ENCODE results near the gene GGT6. TPM values are rescaled to one million over a fixed set of nuclear protein-coding genes. Genes with fewer than 3 reads are reported as not detected.

Gene GGT6
- total RNA-seq, 1 donor from 2014 or later = not detected

- Histone ChIP-seq H3K36me3 (no peaks in the 10 kb centered on the region), H3K27me3 (ENCODE audit: low read depth) (peaks cover 39% of the 10 kb centered on the region), H3K4me1 (peaks cover 83% of the 10 kb centered on the region), H3K27ac (replicated peaks) (peak overlapping the region; percentile 93), H3K4me3 (peak overlapping the region; percentile 72), H3K9me3 (replicated peaks) (no peaks in the 10 kb centered on the region)
- no peak for TF ChIP-seq CTCF (IDR thresholded peaks at IDR 0.05; ENCODE audit: borderline replicate concordance)
- intact Hi-C loops (cut with micrococcal nuclease) = no loop called here
- no peak for DNase-seq
These were observed 25.7 kb upstream of the GGT6 start for GRCh38 chr17:4586043-4586442.

DNA sequence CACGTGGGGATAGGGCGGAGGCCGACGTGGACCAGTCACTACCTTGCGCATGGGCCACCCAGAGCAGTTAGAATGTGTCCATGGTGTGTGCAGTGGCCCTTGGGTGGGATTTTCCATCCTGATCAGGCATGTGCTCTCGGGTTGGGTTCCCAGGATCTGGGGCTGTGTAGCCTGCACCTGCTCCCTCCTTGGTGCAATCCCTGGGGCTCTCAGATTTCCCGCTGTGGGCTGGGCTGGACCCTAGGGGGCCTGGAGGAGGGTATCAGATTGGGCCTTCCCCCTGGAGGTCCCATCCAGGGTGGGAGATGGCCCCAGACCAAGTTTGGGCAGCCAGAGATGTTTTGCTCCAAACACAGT, 25.2 kb upstream of the GGT6 start:
- Histone ChIP-seq H3K27me3 (ENCODE audit: low read depth) (peaks cover 39% of the 10 kb centered on the region), H3K27ac (replicated peaks) (peak overlapping the region; percentile 93), H3K9me3 (replicated peaks) (no peaks in the 10 kb centered on the region), H3K36me3 (no peaks in the 10 kb centered on the region), H3K4me1 (peaks cover 78% of the 10 kb centered on the region), H3K4me3 (peak overlapping the region; percentile 72)
- DNase-seq = no peak
- intact Hi-C loops (cut with micrococcal nuclease) = no loop called here
- TF ChIP-seq CTCF (IDR thresholded peaks at IDR 0.05; ENCODE audit: borderline replicate concordance) = no peak

DNA sequence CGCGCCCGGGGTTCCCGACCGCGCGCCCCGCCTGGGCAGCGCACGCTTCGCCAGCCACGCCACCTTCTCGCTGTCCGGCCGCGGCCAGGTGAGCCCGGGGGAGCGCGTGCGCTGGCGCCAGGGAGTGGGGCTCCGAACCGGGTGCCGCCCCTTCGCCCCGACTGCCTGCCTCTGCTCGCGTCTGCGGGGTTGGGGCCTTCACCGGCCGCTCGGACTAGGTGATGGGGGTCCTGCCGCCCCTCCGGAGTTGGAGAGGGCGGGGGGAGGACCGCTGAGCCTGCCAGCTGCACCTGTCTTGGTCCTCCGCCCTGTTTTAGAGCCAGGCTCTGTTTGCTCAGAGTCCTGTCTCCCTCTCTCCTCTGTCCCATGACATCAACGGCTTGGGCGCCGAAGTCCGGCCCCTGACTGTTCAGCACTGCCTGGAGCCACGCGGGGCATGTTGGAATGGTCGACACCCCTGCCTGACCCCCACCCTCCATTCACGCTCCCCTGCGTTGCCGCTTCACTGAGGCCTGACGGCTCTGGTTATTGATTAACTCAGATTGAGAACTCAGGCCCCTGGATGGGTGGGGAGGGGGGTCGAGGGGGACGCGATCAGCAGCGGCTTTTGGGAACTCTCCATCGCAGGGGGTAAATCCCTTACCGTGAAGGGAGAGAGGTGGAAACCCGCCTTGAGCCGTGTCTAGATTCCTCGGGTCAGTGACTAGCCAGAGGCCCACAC, 24.7 kb upstream of the GGT6 start:
- Histone ChIP-seq H3K4me3 (peak overlapping the region; percentile 72), H3K4me1 (peaks cover 73% of the 10 kb centered on the region), H3K36me3 (no peaks in the 10 kb centered on the region), H3K27me3 (ENCODE audit: low read depth) (peaks cover 39% of the 10 kb centered on the region), H3K9me3 (replicated peaks) (no peaks in the 10 kb centered on the region), H3K27ac (replicated peaks) (peak overlapping the region; percentile 93)
- DNase-seq = no peak
- intact Hi-C loops (cut with micrococcal nuclease) = no loop called here
- no peak for TF ChIP-seq CTCF (IDR thresholded peaks at IDR 0.05; ENCODE audit: borderline replicate concordance)

- Histone ChIP-seq H3K27ac (replicated peaks) (peak within 1 kb of the TSS; percentile 93), H3K36me3 (no peaks in the 10 kb centered on the region), H3K4me3 (peak within 1 kb of the TSS; percentile 72), H3K9me3 (replicated peaks) (no peaks in the 10 kb centered on the region), H3K4me1 (peaks cover 69% of the 10 kb centered on the region), H3K27me3 (ENCODE audit: low read depth) (peaks cover 39% of the 10 kb centered on the region)
- TF ChIP-seq CTCF (IDR thresholded peaks at IDR 0.05; ENCODE audit: borderline replicate concordance) = no peak
- intact Hi-C loops (cut with micrococcal nuclease) = no loop called here
- peak; percentile 80 for DNase-seq
These were observed 23.9 kb upstream of the GGT6 start, which contains the start of gene SMTNL2 for GRCh38 chr17:4584101-4584916. TSS of gene SMTNL2 (plus strand) at chr17:4584529. CDS start at chr17:4584606, 77 bp downstream.

GRCh38 chr17:4583782-4584100, 23.4 kb upstream of the GGT6 start:
- no peak for DNase-seq
- H3K27ac ChIP-seq (replicated peaks) = peak overlapping the region; percentile 93
- no peaks in the 10 kb centered on the region for H3K36me3 ChIP-seq
- intact Hi-C loops (cut with micrococcal nuclease) = no loop called here
- no peaks in the 10 kb centered on the region for H3K9me3 ChIP-seq (replicated peaks)
- H3K27me3 ChIP-seq (ENCODE audit: low read depth) = peaks cover 39% of the 10 kb centered on the region
- TF ChIP-seq CTCF (IDR thresholded peaks at IDR 0.05; ENCODE audit: borderline replicate concordance) = peak; percentile 63
- H3K4me3 ChIP-seq = peak overlapping the region; percentile 72
- peaks cover 63% of the 10 kb centered on the region for H3K4me1 ChIP-seq

Data from left ventricle myocardium inferior (tissue), 1 donor.